ENCODE measurements around the gene RBBP8NL. TPM values are rescaled to one million over a fixed set of nuclear protein-coding genes. Genes with fewer than 3 reads are reported as not detected.

The RBBP8NL gene
- total RNA-seq, 1 experiment from 2014 or later = 0.28 TPM

GRCh38 chr20:62386383-62387218 is 40.7 kb downstream of the RBBP8NL start, which contains the start of gene RPS21:
RPS21 (plus strand) TSS chr20:62387103; CDS start chr20:62387339, 236 bp downstream.
- Histone ChIP-seq H3K56ac (ENCODE audit: insufficient read length, low read depth, low read length) (no peak within 1 kb of the TSS), H3K18ac (ENCODE audit: insufficient read length, low read depth, low read length) (peak within 1 kb of the TSS; percentile 52), H2AFZ (ENCODE audit: low read length) (no peak within 1 kb of the TSS), H4K91ac (ENCODE audit: insufficient read length, low read depth, low read length) (no peak within 1 kb of the TSS), H3K23ac (ENCODE audit: insufficient read length, low read depth, low read length) (no peak within 1 kb of the TSS), H3K79me1 (ENCODE audit: insufficient read depth, low read depth, low read length, poor library complexity, severe bottlenecking) (peaks cover 8% of the 10 kb centered on the region), H3K23me2 (ENCODE audit: insufficient read length, low read depth, low read length, poor library complexity, severe bottlenecking) (peaks cover 14% of the 10 kb centered on the region), H2BK15ac (ENCODE audit: low read depth, low read length) (no peak within 1 kb of the TSS), H2BK120ac (ENCODE audit: low read depth, low read length, poor library complexity, severe bottlenecking) (no peak within 1 kb of the TSS), H2AK5ac (ENCODE audit: insufficient read length, low read length) (no peak within 1 kb of the TSS), H3K79me2 (ENCODE audit: insufficient read depth, low read length) (peaks cover 10% of the 10 kb centered on the region; the same call in 1 of the 2 replicates), H3K14ac (ENCODE audit: insufficient read depth, low read length) (peak within 1 kb of the TSS; percentile 74), H3K9me3 (ENCODE audit: control insufficient read depth, low read depth, low read length) (no peaks in the 10 kb centered on the region), H4K5ac (ENCODE audit: insufficient read length, low read depth, low read length) (no peak within 1 kb of the TSS), H2BK12ac (ENCODE audit: insufficient read length, low read depth, low read length) (no peak within 1 kb of the TSS), H2BK20ac (ENCODE audit: low read depth, low read length, poor library complexity, severe bottlenecking) (no peak within 1 kb of the TSS), H3K27ac (ENCODE audit: insufficient read length, low read depth, low read length) (no peak within 1 kb of the TSS), H2BK5ac (ENCODE audit: insufficient read length, low read length) (no peak within 1 kb of the TSS), H3K9ac (ENCODE audit: extremely low read depth, insufficient read length, low read length) (peak within 1 kb of the TSS; percentile 94), H3K4ac (ENCODE audit: low read depth, low read length) (no peak within 1 kb of the TSS), H4K8ac (replicated peaks; ENCODE audit: insufficient read length, low read depth, low read length) (no peak within 1 kb of the TSS), H3K4me1 (ENCODE audit: insufficient read depth, low read length) (no peaks in the 10 kb centered on the region), H4K20me1 (ENCODE audit: control insufficient read depth, insufficient read depth, insufficient read length) (no peaks in the 10 kb centered on the region), H3K4me2 (ENCODE audit: insufficient read depth, insufficient read length, low read length) (peak within 1 kb of the TSS; percentile 89), H3K27me3 (ENCODE audit: insufficient read depth, low read length) (no peaks in the 10 kb centered on the region), H3T11ph (ENCODE audit: low read length) (no peak within 1 kb of the TSS)
- H3K27me3 Mint-ChIP-seq (ENCODE audit: low read depth) = peaks cover 2% of the 10 kb centered on the region; the same call in 1 of the 2 replicates
- H3K9me3 Mint-ChIP-seq = peaks cover 4 to 6% of the 10 kb centered on the region in 2 experiments; a peak in 4 of 5 replicates
- peak within 1 kb of the TSS; percentile 92 to 96 (median 94); a peak in 6 of 7 replicates for H3K27ac Mint-ChIP-seq
- WGBS (ENCODE audit: extremely low coverage, insufficient read length, low lambda C conversion rate) = no CpG with 5 or more reads among the region's 83 CpGs
- peak; percentile 94 for DNase-seq
- TF ChIP-seq CTCF (conservative IDR thresholded peaks at IDR 0.05) = no peak
- peaks cover 25 to 36% of the 10 kb centered on the region in 2 experiments for H3K4me1 Mint-ChIP-seq
- peak within 1 kb of the TSS; percentile 89 to 97 for H3K4me3 Mint-ChIP-seq
- peaks cover 33 to 51% (median 44%) of the 10 kb centered on the region in 3 experiments for H3K36me3 Mint-ChIP-seq (ENCODE audit: insufficient read depth in 1 of 3, low read depth in 3 of 3)

Measured in H9 (cell line).